Endometrium (tissue), 2 donors: ENCODE measurements around the gene GRIN1.

Source experiments
- FAIRE-seq: peaks from 2 replicates; lab custom pipeline; 2012; peaks lifted over from hg19 to GRCh38; lab: Jason Lieb, UNC
- donor health status: control.
- donor health status: control.

The GRIN1 gene

DNA sequence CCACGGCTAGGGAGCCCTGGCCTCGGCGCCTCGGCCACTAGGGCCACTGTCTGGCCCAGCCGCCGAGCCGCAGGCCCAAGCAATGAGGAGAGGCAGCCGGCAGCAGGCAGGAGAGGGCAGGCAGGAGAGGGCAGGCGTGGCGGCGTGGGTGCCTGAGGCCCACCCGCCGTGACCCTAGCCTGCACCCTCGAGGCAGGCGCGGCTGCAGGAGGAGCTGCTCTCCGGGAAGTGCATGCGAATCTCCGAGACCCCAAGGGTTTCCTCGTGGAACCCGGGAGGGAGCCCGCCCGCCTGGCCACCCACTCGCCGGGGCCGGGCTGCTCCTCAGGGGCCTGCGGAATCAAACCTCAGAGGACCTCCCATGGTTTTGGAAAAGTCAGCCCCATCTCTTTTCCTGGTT is 9.3 kb downstream of the GRIN1 start:
- FAIRE-seq: no peak

DNA sequence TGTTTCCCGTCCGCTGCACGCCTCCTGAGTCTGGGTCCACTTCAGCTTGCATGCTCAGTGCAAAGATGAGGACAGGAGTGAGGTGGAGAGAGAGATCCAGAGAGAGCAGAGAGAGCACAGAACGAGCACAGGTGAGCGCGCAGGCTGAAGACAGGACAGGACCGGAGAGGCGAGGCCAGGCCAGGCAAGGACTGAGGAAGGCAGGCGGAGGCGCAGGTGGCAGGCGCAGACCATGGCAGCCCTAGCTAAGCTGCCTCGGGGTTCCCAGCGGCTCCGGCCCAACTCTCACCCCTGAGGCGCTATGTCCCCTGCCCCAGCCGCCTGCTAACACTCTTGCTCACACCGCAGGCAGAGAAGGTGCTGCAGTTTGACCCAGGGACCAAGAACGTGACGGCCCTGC is 9.7 kb downstream of the GRIN1 start:
- no peak for FAIRE-seq

DNA sequence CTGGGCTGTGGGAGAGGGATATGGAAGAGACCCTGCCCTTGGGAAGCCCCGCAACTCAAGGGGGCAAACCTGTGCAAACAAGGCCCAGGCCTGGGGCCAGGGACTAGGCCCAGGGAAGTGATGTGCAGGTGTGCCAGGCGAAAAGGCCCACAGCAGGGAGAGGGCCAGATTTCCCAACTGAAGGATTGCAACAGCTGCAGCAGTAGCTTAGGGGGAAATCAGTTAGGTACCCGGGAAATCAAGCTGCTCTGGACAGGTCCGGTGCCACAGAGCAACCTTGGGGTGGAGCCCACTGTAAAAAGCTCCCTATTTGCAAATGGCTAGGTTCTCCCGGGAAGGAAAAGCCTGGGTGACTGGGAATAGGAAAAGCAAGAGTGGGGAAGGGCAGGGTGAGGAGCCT is 10.4 kb downstream of the GRIN1 start:
- FAIRE-seq: no peak

DNA sequence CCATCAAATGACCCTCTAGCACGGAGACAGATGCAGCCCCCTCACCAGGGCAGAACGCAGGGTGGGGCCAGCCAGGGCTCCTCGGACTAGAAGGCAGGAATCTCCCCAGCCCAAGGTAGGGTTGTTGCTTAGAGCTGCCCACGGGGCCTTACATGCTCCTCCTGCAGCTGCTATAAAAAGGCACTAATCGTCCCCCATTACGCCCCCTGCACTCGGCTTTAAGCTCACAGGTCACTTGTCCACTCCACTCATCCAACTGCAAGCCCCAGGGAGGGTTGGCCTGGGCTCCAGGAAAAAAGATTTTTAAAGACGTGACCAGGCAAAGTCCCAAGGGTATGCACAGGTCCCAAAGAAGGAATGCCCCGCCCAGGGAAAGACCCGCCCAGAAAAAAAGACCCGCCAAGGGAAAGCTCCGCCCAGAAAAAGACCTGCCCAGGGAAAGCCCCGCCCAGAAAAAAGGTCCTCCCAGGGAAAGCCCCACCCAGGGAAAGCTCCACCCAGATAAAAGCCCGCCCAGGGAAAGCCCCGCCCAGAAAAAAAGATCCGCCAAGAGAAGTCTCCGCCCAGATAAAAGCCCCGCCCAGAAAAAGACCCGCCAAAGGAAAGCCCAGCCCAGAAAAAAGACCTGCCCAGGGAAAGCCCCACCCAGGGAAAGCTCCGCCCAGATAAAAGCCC is 11.1 kb downstream of the GRIN1 start:
- FAIRE-seq: no peak

DNA sequence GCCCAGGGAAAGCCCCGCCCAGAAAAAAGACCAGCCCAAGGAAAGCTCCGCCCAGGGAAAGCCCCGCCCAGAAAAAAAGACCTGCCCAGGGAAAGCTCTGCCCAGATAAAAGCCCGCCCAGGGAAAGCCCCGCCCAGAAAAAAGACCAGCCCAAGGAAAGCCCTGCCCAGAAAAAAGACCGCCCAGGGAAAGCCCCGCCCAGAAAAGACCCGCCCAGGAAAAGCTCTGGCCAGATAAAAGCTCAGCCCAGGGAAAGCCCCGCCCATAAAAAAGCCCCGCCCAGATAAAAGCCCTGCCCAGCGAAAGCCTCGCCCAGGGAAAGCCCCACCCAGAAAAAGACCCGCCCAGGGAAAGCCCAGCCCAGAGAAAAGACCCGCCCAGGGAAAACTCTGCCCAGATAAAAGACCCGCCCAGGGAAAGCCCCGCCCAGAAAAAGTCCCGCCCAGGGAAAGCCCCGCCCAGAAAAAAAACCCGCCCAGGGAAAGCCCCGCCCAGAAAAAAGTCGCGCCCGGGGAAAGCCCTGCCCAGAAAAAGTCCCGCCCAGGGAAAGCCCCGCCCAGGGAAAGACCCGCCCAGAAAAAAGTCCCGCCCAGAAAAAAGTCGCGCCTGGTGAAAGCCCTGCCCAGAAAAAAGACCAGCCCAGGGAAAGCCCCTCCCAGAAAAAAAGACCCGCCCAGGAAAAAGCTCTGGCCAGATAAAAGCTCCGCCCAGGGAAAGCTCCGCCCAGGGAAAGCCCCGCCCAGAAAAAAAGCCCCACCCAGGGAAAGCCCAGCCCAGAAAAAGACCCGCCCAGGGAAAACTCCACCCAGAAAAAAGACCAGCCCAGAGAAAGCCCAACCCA is 11.9 kb downstream of the GRIN1 start:
- FAIRE-seq: no peak

DNA sequence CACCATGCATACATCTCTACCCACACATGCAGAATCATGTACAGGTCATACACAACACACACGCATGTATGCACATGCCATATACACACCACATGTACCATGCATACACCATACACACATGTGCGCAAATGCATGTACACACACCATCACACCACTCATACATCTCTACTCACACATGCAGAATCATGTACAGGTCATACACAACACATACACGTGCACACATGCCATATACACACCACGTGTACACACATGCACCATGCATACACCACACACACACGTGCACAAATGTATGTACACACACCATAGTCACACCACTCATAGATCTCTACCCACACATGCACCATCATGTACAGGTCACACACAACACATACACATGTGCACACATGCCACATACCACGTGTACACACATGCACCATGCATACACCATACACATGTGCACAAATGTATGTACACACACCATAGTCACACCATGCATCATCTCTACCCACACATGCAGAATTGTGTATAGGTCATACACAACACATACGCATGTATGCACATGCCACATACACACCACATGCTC is 14.0 kb downstream of the GRIN1 start:
- FAIRE-seq: no peak

DNA sequence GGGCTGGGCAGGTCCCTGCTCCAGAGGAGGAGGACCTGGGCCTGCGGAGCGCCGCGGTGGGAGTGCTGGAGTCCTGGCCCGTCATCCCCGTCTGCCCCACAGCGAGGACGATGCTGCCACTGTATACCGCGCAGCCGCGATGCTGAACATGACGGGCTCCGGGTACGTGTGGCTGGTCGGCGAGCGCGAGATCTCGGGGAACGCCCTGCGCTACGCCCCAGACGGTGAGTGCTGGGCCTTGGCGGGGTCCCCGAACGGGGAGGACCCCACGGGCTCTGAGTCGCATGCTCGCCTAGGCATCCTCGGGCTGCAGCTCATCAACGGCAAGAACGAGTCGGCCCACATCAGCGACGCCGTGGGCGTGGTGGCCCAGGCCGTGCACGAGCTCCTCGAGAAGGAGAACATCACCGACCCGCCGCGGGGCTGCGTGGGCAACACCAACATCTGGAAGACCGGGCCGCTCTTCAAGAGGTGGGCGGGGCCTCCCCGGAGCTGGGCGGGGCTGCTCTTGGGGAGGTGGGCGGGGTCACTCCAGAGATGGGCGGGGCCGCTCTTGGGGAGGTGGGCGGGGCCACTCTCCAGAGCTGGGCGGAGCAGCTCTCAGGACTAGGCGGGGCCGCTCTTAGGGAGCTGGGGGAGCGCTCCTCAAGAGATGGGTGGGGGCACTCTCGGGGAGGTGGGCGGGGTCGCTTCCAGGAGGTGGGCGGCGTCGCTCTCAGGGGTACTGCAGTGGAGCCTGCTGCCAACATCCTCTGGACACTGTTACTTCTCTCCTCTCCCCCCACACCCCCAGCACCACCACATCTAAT is 17.8 kb downstream of the GRIN1 start:
- FAIRE-seq: no peak

DNA sequence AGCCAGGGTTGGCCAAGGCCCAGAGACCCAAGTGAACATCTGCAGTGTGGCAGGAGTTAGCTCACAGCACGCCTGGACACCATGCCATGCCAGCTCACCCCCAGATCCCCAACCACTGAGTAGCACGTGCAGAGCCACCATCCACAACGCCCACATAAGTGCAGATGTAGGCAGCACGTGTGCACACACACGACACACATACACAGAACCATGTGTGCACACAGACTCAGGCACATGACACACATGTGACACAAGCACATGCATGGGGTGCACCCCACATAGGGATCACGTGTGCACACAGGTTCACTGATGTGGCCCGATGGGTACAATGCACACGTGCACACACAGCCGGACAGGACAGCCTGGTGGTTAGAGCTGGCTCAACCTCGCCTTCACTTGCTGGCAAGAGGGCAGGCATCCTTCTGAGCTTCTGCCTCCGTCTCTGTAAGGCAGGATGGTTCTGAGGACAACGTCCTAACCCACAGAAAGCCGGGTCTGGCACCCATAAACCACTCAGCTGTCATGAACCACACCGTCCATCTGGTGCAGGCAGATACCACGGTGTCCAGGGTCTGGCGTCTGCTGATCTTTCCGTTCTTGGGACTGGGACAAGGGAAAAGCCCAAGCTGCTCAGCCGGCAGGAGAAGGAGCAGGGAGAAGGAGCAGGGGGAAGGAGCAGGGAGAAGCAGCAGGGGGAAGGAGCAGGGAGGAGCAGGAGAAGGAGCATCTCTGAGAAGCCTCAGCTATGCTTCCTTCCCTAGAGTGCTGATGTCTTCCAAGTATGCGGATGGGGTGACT is 18.9 kb downstream of the GRIN1 start:
- no peak for FAIRE-seq

DNA sequence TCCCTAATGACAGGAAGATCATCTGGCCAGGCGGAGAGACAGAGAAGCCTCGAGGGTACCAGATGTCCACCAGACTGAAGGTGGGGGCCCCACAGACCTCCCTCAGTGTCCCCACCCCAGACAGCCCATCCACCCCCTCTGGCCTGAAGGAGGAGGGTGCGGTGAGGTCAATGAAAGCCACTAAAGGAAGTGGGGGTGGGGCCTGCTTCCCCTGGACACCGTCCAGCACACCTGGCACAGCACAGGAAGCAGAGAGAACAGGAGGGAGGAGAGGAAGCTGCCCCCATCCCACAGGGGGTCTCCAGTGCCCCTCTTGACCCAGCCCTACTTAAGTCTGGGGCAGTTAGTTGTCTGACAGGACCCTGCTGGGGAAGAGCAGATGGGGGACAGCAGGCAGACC is 19.7 kb downstream of the GRIN1 start:
- FAIRE-seq: no peak

DNA sequence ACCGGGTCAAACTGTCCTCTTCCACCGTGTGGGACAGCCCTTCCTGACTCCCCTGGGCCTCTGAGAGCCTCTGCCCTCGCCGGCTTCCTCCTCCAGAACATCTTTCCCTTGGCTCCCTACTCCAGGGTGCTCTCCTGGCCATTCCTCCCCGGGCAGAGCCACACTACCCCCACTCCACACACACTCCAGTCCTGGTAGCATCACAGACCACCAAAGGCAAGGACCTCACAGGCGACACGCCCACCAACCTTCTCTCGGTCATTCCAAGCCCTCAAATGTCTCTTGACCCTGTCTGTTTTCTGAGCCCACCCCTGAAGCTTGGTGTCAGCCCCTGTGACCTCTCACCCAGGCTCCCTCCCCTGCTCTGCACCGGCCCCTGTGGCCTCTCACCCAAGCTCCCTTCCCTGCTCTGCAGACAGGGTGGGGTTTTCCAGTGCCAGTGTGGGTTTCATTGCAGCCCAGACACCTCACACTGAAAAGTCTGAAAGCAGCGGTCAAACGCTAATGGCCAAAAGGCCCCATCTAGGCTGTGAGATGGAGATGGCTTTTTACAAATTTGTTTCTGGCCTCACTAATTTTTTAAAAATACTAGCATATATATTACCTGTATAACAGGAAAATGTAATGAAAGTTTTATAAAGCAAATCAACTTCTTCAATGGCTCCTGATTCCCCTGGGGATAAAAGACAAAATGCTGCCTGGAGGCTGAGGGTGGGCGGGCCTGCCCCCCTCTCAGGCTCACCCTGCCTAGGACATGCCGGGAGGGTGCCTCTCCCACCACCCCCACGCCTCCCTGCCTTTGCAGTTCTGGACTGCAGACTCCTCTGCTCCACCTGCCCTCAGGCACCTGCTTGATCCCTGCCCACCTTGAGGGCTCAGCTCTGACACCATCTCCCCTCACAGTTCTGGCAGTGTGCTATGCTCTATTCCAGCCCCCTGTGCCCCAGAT is 20.4 kb downstream of the GRIN1 start:
- no peak for FAIRE-seq

DNA sequence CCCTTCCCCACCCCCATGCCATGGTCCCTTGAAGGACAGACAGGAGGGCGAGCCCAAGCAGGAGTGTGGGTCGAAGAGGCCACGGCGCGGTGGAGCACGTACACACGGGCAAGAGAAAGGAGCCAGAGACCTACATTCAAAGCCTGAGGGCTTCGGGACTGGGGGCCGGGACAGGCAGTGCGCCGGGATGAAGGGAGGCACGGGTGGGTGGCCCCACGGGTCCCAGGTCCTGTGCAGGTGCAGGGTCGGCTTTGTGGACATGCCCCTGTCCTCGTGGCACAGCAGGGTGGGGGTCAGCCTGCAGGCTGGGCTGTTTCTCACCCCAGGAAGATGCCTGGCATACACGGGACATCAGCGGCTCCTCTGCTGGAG is 21.1 kb downstream of the GRIN1 start:
- FAIRE-seq: no peak

DNA sequence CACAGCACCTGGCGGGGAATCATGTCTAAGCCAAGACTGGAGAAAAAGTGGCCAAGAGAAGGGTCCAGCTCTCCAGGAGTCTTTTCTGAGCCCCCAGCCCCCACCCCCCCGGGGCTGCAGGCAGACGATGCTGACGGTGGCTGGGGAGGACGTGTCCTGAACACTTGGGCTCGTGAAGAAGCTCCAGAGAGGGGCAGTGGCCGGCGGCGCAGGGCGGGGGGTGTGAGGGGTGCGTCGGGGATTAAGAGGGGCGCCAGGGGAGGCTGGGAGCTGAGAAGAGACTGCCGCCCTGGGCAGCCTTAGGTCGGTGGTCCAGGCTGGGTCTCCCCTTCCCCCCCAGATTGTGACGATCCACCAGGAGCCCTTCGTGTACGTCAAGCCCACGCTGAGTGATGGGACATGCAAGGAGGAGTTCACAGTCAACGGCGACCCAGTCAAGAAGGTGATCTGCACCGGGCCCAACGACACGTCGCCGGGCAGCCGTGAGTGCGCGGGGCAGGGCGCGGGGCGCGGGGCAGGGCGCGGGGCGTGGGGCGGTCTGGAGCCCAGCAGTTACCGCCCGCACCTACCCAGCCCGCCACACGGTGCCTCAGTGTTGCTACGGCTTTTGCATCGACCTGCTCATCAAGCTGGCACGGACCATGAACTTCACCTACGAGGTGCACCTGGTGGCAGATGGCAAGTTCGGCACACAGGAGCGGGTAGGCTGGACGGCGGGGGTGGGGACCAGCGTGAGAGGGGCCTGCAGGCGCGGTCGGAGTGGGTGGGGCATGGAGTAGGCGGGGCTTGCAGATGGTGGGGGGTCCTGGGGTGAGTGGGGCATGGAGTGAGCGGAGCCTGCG is 22.0 kb downstream of the GRIN1 start:
- FAIRE-seq: no peak

DNA sequence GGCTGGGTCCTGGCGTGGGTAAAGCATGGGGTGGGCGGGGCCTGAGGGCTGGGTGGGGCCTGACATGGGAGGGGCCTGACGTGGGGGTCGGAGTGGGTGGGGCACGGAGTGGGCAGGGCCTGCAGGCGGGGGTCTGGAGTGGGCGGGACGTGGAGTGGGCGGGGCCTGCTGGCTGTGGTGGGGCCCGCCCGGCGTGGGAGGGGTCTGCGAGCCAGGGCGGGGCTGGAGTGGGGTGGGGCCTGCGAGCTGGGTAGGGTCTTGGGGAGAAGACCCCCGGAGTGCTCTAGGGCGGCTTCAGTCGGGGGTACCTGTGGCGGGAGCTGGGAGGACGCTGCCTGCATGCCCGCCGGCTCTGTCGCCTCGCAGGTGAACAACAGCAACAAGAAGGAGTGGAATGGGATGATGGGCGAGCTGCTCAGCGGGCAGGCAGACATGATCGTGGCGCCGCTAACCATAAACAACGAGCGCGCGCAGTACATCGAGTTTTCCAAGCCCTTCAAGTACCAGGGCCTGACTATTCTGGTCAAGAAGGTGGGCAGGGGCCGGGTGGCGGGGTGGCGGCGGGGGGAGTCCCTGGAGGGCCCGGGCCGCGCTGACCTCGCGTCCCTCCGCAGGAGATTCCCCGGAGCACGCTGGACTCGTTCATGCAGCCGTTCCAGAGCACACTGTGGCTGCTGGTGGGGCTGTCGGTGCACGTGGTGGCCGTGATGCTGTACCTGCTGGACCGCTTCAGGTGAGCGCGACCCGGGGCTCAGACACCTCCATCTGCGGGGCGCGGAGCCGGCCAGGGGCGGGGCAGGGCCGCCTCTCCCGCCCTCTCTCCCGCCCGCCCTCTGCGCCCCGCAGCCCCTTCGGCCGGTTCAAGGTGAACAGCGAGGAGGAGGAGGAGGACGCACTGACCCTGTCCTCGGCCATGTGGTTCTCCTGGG is 22.9 kb downstream of the GRIN1 start:
- no peak for FAIRE-seq

DNA sequence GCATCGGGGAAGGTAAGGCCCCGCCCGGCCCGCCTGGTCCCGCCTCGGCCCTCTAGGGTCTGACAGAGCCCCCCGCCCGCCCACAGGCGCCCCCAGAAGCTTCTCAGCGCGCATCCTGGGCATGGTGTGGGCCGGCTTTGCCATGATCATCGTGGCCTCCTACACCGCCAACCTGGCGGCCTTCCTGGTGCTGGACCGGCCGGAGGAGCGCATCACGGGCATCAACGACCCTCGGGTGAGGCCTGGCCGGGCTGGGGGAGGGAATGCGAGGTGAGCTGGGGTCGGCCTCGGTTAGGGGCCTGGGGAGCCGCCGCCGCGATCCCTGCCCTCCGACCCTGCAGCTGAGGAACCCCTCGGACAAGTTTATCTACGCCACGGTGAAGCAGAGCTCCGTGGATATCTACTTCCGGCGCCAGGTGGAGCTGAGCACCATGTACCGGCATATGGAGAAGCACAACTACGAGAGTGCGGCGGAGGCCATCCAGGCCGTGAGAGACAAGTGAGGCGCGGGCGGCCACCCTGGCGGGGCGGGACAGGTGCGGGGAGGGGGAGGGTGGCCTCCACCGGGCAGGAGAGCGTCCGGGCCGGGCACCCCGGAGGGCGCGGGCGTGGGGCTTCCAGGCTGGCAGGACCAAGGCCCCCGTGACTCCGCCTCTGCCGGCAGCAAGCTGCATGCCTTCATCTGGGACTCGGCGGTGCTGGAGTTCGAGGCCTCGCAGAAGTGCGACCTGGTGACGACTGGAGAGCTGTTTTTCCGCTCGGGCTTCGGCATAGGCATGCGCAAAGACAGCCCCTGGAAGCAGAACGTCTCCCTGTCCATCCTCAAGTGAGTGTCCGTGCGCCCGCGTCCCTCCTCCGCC is 23.8 kb downstream of the GRIN1 start:
- FAIRE-seq: no peak

DNA sequence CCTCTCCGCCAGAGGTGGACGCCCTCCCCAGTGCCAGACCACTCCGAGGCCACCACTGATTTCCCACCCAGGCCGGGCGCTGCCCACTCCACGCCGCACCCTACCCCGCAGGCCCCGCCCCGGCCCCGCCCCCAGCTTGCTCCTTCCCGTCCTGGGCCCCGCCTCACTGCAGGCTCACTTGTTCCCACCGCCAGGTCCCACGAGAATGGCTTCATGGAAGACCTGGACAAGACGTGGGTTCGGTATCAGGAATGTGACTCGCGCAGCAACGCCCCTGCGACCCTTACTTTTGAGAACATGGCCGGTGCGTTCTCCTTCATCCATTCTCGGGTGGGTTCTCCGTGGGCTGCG is 24.4 kb downstream of the GRIN1 start:
- no peak for FAIRE-seq

DNA sequence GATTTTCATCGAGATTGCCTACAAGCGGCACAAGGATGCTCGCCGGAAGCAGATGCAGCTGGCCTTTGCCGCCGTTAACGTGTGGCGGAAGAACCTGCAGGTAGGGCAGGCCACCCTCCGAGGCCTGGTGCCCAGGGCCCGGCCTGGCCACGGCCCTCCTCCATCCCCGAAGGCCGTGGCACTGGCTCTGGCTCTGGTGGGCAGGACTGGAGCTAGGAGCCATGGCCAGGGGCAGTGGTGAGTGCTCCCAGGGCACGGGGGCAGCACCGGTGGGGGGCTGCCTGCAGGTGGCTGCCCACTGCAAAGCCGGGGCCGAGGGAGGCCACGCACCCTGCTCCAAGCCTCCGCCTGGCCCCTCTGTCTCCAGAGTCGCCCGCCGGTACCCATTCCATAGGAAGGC is 24.9 kb downstream of the GRIN1 start:
- FAIRE-seq: no peak

DNA sequence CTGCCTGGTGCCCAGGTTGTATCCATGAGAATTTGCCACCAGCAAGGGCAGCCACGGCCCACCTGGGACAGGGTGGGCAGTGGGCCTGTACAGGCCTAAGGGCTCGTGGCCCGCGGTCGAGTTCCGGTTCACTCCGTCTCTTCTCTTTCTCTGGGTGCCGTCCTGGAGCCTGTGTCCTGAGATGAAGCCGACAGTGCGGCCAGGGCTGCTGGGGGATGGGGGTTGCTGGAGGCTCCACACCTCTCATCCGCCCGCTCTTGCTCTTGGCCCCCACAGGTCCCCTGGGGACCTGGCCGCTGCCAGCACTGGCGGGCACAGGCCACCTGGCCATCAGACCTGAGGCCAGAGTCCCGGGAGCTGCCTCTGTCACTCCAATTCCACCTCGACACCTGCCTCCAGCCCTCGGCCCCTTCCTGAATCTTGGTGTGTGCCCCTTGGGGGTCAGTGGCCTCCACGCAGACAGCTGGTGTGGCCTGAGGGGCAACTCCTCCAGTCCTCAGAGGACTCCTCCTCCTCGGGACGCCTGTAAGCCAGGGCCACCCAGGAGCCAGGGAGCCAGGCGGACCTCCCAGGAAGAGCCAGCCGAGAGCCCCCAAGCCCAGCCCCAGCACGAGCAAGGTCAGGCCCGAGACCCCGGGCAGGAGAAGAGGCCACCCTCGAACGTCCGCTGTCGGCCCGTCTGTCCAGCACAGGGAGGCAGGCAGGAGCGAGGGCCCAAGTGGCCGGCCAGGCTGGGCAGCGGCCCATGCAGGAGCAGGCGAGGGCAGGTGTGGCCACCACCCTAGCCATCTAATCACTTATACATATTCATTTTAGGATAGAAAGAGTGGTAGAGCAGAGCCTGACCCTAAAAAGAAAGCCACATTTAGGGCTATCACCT is 25.7 kb downstream of the GRIN1 start:
- no peak for FAIRE-seq
